H1 (cell line): ENCODE results near the gene SYTL5.

Experiments
- E2F6 ChIP-seq: IDR thresholded peaks from 2 replicates; pipeline ENCODE4 v1.6.1; 2012; ENCODE audit warnings: inconsistent platforms
- POLR2A ChIP-seq, 2 experiments: IDR thresholded peaks; 1 replicate in 1 of 2; 2 replicates in 1 of 2; pipeline ENCODE4 v1.6.1; 2011; ENCODE audit warnings: low read depth in 2 of 2, low read length in 2 of 2, mild to moderate bottlenecking in 2 of 2; ENCODE audit errors: control extremely low read depth in 1 of 2
- POLR2AphosphoS5 ChIP-seq: IDR thresholded peaks from 2 replicates; pipeline ENCODE4 v1.6.1; 2011; ENCODE audit warnings: low read depth, low read length
- SP1 ChIP-seq: IDR thresholded peaks from 2 replicates; pipeline ENCODE4 v1.6.1; 2011; ENCODE audit warnings: low read depth, low read length
- SP4 ChIP-seq: IDR thresholded peaks from 2 replicates; pipeline ENCODE4 v1.6.1; 2012; ENCODE audit warnings: low read length, inconsistent platforms
- TF ChIP-seq, protein P1 (sequence below), 3 experiments: IDR thresholded peaks; 1 replicate in 2 of 3; 2 replicates in 1 of 3; pipeline versions ENCODE4 v1.5.1 to v1.6.1; 2011; ENCODE audit warnings: low read length in 3 of 3, mild to moderate bottlenecking in 3 of 3, inconsistent platforms in 2 of 3, low read depth in 1 of 3, moderate library complexity in 1 of 3; ENCODE audit not compliant: insufficient read depth in 1 of 3; ENCODE audit errors: control extremely low read depth in 1 of 3

DNA sequence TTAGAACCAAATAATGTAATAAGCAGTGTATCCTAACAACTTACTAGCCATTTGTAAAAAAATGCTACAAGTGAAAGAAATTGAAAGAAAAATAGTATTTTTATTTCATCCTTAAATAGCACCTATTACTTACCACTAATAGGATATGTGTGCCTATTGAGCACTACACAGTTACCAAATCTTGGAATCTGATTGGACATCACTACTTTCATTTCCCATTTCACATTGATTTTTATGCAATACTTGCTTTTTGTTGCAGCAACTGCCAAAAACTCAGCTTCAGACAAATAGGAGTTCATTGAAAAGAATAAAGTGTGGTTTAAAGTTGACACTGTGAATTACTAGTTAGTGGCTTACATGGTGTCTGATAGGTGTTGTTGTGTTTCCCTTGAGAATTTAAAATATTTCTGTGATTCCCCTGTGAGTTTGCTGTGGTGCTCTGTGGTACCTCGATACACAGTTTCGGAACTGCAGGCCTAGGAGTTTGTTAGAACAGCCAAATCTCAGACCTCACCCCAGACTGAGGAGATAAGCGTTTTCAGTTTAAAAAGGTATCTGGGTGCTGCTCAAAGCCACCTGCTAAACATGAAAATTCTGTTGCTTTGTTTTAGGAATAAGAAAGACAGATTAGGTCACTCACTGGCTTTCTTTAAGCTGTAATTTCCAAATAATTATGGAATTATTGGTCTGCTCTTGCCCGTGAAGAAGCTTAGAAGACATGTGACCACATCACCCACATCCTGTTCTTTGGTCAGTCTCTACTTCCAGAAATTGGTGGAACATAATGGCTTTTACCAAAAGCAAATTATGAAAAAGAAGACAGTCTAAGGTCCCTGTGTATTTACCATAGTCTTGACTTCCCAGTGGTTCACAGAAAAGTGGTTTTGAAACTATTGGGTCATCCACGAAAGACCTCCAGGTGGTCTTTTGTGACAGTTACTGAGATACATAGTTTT, 97.8 kb downstream of the SYTL5 start:
- TF ChIP-seq SP4 (no peak), POLR2AphosphoS5 (no peak), POLR2A (IDR thresholded peaks at IDR 0.05; ENCODE audit: control extremely low read depth in 1 of 2, low read depth in 2 of 2, low read length in 2 of 2) (no peak), E2F6 (no peak), SP1 (no peak)
- TF ChIP-seq, protein P1, sequence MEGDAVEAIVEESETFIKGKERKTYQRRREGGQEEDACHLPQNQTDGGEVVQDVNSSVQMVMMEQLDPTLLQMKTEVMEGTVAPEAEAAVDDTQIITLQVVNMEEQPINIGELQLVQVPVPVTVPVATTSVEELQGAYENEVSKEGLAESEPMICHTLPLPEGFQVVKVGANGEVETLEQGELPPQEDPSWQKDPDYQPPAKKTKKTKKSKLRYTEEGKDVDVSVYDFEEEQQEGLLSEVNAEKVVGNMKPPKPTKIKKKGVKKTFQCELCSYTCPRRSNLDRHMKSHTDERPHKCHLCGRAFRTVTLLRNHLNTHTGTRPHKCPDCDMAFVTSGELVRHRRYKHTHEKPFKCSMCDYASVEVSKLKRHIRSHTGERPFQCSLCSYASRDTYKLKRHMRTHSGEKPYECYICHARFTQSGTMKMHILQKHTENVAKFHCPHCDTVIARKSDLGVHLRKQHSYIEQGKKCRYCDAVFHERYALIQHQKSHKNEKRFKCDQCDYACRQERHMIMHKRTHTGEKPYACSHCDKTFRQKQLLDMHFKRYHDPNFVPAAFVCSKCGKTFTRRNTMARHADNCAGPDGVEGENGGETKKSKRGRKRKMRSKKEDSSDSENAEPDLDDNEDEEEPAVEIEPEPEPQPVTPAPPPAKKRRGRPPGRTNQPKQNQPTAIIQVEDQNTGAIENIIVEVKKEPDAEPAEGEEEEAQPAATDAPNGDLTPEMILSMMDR (IDR thresholded peaks at IDR 0.05; ENCODE audit: control extremely low read depth in 1 of 3, insufficient read depth in 1 of 3, low read depth in 1 of 3, low read length in 3 of 3) = no peak
